ENCODE measurements around the gene IL10.
"Not testable (repeated sequence)": the region's sequence is repeated elsewhere in the genome, so short reads cannot be mapped to it uniquely, and the experiment has no call there.

Gene IL10

DNA sequence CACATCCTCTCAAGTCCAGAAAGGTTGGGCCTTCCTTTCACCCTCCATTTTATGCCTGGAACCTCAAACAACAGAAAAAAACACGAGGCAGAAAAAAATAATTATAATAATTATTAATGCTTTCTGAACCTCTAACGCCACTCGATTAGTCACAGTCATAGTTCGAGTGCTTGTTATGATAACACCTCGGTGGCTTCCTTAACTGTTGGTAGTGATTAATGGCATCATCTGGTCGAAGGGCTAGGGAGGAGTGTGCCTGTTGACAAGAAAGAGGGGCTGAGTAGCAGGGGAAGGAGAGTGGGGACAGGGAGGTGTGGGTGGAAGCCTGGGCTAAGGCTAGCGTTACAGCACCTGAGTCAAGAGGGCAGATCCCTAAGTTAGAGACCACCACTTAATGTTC is 21.3 kb upstream of the IL10 start:
- DNase-seq = no peak

DNA sequence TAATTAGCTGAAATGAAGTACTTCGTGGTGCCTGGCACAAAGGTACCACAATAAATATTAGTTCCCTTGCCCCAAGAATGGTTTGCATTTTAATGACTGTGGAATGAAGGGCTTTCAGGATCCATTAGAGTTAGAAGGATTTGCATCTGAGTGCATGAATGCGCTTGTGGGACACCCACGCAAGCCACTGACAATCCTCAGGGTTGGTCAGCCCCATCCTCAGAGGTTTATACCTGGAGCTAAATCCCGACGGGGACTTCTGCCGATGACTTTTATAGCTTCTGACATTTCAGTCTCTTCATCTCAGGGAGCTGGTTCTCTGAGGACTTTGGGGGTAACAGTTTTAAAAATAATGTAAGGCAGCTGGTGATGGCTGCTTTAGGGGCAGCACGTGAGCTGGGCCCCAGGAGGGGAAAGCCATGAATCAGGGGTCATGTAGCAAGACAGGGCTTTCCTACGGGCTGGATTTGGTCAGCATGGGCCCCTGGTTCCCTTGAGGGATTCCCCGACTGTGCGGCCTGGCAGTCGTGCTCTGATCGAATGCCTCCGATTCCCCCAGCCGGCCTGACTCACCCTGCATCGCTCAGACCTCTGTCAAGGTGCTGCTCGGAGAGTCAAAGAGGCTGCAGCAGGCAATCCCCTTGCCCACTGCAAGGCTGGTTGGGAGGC is 20.8 kb upstream of the IL10 start:
- DNase-seq (peak; percentile 66), ATAC-seq (peak; percentile 67)

More for the DNA sequence above, 21.3 kb upstream of the IL10 start:
- ATAC-seq = no peak

DNA sequence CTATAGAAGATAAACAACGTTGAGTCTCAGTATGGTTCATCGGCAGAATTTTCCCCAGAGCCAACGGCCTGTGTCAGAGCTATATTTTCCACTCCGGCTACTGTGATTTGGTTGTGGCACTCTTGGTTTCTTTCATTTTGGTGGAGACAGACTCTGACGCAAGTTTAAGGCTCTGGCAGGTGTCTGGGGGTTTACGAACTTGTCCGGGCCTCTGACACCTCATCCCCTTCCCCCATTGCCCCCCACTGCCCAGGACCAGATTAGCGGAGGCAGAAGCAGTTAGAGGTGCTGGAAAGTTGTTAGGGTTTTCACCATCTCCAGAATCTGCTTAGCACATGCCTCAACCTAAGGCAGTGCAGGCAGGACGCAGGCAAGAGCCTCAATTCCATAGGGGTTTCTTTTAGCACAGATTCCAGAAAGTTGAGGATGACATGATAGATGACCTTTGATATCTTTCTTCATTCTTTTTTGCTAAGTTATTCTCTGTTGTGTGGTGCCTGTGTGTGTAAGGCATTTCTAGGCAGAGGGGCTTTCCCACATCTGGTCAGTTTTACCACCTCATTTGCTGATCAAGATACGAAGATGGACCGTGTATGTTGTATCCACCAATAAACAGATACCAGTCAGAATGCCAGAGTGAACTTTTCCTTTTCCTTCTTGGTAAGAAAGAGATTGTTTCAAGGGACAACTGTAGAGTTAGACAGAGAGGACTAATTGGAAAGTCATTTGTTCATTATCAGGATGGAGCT is 18.4 kb upstream of the IL10 start:
- ATAC-seq = peak; percentile 6
- DNase-seq = no peak

DNA sequence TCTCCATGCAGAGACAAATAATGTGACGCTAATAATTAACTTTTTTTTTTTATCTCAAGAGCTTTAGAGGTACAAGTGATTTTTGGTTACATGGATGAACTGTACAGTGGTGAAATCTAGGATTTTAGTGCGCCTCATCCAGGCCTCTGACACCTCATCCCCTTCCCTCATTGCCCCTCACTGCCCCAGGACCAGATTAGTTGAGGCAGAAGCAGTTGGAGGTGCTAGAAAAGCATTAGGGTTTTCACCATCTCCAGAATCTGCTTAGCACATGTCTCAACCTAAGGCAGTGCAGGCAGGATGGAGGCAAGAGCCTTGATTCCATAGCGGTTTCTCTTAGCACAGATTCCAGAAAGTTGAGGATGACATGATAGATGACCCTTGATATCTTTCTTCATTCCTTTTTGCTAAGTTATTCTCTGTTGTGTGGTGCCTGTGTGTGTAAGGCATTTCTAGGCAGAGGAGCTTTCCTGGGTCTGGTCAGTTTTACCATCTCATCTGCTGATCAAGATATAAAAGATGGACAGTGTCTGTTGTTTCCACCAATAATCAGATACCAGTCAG is 16.3 kb upstream of the IL10 start:
- no peak for DNase-seq
- ATAC-seq = no peak

DNA sequence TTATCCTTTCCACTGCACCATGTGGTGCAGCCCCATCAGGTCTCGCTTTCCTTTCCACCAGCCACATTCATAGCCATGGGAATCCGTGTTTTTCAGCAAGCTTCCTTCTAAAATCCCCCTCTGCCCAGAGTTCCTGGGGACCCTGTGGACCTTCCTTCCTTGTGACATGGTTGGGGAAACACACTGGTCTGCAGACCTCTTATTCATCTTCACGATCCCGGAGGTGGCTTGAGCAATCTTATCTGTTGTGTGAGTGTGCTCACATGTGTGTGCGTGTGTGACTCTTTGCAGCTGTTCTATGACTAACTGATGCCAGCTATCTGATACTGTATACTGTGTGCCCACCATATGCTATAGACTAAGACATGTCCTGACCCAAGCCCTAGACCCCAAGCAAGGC is 15.6 kb upstream of the IL10 start:
- ATAC-seq (no peak), DNase-seq (no peak)

DNA sequence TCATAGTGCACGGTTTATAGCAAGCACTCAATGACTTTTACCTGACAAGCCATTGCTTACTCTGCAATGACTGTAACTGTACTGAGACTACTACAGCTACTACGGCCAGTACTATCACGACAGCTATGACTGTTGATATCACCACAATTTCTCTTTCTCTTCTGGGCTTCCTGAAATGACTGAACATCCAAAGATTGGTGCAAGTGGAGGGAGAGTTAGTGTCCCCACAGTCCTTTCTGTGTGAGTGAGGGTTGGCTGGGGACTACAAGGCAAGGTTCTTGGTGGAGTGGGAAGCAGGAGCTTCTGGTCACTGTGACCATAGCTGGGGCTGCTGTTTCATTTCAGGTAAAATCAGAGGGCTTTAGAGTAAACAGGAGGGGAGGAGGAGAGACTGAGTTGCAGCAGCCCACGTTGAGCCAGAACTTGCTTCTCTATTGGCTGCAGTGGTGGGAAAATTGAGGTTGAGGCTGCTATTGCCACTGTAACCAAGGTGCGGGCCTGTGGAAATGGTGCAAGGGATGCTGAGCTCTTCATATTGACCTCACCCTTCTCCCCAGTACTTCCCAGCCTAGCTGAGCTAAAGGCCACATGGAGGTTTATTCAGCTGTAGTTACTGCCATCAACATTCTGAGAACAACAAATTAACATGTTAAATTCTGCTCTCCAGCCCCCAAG is 14.1 kb upstream of the IL10 start:
- ATAC-seq (peak; percentile 30), DNase-seq (no peak)

DNA sequence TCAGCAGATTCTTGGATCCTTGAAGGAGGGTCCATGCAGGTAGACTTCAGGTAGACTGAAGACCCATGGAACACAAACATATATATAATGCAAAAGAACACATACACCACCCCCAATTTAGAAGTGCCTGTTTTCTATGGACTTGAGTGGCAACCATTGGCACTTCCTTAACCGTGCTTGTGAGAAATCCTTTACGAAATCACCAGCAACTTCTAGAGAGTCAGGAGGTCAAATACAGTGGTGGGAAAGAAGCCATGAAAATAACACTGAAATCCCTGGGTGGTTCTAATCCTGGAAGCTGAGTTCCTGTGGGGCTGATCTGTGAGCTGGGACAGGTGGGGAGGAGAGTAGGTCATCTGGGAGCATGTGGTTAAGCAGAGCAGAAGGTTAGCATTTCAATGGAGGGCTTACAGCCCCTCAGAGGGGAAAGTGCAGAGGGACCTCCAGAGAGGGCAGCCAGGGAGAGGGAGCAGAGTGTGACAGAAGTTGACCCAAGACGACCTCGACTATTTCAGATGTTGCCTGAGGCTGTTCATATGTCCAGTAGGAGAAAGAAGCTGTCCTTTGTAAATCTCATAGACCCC is 13.0 kb upstream of the IL10 start:
- no peak for ATAC-seq
- no peak for DNase-seq

DNA sequence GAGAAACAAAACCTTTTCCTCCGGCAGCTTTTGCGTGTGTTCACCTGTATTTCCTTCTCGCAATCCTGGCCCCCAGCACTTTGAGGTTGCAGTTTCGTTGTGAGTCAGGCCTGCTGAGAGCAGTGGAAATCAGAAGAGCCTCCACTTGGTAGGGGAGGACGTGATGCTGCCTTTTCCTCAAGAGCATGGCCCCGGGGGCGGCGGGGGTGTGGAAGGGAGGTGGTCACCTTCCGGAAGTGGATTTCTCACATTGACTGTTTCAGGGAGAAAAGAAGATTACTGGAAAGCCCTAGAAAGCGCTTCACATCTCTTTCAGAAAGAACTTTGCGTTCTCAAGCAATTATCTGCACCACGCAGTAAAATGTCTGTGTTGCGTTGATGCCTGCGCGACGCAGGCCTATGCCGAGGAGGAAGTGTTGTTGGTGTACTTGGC is 12.2 kb upstream of the IL10 start:
- ATAC-seq (peak; percentile 62), DNase-seq (peak; percentile 89)

DNA sequence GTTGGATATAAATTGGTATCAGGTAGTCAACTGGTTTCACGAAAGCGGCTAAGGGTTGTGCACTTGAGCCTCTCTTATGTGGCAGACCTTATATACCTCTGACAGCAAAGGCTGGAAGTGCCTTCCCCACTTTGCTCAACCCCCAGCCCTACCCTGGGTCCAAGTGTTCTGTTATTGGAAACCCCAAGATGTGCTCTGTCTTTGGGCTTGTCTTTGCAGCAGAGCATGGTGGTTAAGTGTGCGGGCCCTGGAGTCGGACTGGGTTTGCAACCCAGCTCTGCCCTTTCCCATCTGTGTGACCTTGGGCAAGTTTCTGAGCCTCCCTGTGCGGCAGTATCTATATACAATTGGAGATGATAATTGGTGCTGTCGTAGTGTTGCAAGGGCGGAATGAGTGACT is 11.2 kb upstream of the IL10 start:
- ATAC-seq (no peak), DNase-seq (no peak)

DNA sequence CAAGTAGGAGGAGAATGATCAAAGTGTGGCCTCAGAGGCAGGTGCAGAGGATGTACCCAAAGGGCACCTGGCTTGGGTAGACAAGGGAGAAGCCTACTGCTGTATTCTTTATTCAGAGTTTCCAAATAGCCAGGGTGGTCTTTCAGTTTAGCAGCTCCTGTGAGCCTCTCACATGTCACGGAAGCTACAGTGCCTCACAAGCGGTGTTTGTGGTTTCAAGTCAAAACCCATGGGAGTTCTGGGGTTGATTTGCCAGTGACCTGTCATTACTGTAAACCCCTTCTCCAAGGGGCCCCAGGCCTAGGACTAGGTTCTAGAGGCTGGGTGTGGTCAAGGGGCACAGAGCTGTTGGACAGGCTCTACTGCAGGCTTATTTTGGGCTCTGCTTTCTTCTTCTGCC is 10.2 kb upstream of the IL10 start:
- ATAC-seq (peak; percentile 72), DNase-seq (peak; percentile 54)

DNA sequence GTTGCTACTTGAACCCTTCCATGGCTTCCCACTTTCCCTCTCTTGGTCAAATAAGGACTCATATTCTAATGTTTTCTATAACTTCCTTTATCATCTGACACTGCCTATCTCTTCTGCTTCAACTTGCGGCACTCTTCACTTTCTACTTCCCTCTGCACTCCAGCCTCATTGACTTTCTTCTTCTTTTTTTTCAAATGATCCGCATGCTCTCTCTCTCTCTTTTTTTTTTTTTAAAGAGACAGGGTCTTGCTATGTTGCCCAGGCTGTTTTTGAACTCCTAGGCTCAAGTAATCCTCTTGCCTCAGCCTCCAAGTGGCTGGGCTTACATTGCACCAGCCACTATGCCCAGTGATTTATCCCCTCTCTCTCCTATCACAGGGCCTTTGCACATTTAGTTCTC is 7.3 kb upstream of the IL10 start:
- no peak for ATAC-seq
- no peak for DNase-seq

DNA sequence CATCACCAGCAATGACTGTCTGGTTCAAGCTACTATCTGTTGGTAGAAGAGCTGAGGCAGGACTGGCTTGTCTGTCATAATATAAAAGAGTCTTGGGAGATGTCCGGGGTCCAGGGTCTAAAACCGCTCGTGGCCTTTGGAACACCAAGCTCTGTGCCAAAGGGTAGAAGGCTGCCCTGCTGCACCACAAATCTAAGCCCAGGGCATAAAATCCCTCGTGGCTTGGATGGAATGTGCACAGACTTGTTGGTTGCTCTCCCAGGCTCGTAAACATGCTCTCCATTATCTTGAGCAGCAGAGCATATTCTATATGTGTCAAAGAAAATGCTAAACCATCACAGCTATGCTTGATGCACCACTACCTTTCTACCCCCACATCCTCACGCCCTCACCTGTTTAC is 6.6 kb upstream of the IL10 start:
- ATAC-seq, DNase-seq: not testable (repeated sequence)

DNA sequence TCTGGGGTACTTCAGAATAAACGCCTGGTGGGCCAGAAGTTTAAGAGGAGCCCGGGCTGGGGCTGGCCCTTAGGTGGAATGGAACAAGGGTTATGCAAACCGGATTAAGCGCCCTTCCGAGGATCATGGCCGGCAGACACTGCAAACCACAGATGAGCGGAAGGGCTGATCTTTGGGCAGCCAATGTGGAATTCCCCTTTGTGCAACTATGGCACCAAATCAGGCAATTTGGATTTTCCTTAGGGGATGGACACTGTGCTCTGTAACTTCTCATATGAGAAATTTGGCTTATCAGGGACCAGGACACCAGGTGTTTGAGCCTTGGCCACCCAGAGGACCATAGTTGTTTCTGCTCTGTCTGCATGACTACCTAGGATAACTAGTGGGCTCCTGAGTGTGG is 5.7 kb upstream of the IL10 start:
- ATAC-seq (no peak), DNase-seq (no peak)

DNA sequence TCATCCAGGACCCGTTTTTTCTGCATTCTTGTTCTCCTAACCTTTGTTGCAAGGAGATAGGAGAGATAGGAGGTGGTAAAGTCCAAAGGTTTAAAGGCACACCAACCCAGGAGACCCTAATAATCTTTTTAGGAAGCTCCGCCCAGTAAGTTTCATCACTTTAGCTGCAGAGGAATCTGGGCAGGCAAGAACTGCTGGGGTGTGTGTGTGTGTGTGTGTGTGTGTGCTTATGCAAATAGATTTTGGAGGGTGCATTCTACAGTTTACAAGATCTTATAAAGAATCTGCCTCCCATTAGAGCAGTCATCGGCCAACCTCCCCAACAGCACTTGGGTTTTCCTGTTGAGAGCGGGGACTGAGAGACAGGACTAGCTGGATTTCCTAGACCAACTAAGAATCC is 3.9 kb upstream of the IL10 start:
- no peak for ATAC-seq

DNA sequence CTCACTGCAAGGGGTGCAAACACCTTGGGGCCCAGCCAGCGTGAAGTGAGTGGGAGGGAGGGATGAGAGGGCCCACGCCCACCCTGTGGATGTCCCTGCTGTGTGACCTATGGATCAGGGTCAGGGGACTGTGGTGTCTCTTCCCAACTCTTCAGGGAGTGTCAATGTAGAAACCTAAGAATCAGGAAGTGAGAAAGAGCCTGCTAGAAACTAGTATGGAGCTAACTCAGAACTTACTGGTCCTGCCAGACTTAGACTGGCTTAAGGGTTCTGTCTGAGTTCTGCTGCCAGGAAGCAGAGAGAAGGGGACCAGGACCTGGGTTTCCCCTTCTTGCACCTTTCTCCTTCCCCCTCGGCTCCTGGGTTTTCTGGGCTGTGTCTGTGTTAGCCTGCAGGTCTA is 1.8 kb upstream of the IL10 start:
- ATAC-seq = no peak
- DNase-seq = no peak

More for the DNA sequence above, 3.9 kb upstream of the IL10 start:
- no peak for DNase-seq

DNA sequence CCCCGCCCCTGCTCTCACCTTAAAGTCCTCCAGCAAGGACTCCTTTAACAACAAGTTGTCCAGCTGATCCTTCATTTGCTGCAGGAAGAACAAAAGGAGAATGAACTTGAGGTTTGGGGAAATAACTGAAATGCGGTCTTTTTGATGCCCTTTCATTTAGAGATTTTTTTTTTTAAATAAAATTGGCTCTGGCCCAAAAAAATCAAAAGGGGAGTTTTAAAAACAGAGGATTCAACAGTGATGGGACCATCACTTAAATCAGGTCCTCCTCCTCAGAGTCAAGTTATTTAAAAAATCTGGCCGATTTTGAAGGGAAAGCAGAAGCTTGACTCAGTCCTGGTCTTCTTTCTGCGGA is 979 bp downstream of the IL10 start:
- DNase-seq (no peak), ATAC-seq (no peak)

DNA sequence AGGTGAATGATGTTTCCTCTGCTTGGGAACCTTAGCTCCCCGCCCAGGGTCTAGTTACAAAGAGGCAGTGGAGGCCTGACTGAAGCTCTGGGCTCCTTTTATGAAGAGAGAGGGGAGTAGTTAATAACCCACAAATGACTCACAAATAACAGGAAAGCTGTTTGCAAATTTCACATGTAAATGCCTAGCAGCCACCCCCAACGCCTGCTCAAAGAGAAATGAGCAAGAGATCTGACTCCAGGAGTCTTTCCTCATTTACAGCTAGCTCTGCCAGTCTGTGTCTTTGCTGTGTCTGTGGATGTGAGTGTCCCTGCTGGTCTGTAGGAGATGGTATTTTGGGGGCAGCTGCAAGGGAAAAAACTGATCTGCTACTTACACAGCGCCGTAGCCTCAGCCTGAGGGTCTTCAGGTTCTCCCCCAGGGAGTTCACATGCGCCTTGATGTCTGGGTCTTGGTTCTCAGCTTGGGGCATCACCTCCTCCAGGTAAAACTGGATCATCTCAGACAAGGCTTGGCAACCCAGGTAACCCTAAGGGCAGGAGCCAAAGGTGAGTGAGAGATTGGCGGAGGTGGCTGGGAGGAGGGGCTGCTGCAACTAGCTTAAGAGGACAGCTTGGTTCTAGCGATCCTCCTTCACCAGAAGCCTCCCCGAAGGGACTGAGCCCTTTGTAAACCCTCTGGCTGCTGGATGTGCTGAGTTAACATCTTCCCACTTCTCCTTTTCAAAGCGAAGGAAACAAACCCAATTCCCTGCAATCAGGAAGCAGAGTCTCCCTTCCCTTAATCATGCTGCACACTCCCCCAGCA is 1.6 kb downstream of the IL10 start, which contains the start of gene IL19:
TSS of gene IL19 (plus strand) at position 243 of the 807 bp plus-strand sequence. CDS start 65,890 bp downstream, outside the sequence.
- ATAC-seq (no peak), DNase-seq (no peak)

DNA sequence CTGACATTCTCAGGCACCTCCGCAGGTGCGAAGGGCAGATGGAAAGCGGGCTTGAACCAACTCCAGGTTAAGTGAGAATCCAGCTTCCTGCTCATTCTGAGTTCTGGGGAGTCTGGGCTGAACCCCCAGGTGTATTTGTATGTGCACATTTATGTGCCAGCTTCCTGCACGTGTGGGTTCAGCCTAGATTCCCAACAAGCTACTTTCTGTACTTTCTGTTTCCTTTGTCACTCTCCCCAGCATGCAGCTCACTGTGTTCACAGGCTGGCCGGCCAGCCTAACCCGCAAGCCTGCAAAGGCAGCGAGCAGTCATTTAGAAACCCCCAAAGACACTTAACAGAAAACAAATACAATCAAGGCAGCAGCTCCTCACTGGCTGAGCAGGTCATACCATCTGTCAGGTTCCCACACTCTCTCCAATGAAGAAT is 3.0 kb downstream of the IL10 start:
- ATAC-seq (peak; percentile 85), DNase-seq (peak; percentile 65)

DNA sequence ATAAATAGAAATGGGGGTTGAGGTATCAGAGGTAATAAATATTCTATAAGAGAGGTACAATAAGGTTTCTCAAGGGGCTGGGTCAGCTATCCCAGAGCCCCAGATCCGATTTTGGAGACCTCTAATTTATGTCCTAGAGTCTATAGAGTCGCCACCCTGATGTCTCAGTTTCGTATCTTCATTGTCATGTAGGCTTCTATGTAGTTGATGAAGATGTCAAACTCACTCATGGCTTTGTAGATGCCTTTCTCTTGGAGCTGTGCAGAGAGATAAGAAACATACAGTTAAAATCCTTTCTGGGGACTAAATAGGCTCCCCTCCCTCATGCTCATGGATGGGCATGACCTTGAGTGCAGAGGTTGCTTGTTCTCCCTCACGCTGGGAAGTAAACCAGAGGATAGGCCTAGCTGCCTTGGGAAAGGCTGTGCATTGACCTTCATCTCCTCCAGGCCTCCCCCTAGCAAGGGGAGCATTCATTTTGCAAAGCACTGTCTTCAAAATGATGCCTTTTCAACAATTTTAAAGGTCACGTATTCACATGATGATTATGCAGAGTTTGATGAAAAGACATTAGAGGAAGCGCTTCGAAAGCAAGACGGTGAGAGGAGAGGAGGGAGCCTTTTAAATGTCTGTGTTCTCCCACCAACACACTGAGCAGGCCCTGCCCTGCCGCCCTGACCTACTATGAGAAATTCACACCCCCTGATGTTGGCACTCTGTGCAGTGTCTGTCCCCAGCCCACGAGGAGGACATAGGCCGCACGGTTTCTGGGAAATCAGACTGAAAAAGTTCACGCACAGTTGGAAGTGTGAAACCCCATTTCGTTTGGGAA is 3.6 kb downstream of the IL10 start:
- DNase-seq (no peak), ATAC-seq (peak; percentile 15)

DNA sequence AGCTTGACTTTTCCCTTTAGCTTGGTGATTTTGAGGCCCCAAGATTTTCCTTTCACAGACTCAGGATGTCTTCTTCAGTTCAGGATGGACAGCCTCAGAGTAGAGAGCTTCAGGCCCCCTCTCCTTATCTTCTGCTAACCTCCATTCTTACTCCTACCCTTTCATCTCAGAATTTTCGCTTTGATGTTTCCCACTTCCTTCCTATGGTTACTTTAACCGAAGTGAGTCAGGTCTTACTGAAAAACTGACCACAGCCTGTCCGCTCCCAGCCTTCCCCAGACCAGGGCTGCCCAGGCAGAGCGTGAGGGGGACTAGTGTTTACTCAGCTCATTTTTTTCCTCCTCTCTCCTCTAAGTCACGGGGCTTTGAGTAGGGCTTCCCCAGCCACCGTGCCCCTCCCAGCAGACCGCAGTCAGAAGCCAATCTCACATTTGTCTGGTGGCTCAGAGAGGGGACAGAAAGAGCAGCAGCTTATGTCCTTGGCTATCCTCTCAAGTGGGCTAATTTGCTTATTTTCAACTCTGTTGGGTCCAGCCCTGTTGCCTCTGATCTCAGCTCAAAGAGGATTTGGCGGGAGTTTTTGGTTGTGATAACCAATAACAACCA is 5.9 kb downstream of the IL10 start:
- peak; percentile 78 for DNase-seq
- ATAC-seq = peak; percentile 79
